ENCODE results near the gene PITPNM1. TPM values are rescaled to one million over a fixed set of nuclear protein-coding genes. Genes with fewer than 3 reads are reported as not detected.

Gene PITPNM1
- total and polyA plus RNA-seq, 9 donors, result 4.9 to 11.6 (median 8.4) TPM

- peaks cover 5% of the 10 kb centered on the region for H3K27me3 ChIP-seq (ENCODE audit: control insufficient read depth, insufficient read depth, low read length)
- H3K4me1 ChIP-seq (ENCODE audit: control insufficient read depth, insufficient read depth, low read length), result peaks cover 5% of the 10 kb centered on the region
- H3K27ac ChIP-seq (ENCODE audit: low read length), result no peak overlapping the region
- H3K36me3 ChIP-seq (ENCODE audit: control insufficient read depth, insufficient read depth, low read length), result no peaks in the 10 kb centered on the region
- no peak overlapping the region for H3K4me3 ChIP-seq (ENCODE audit: low read length)
- no peak for DNase-seq
- 77% methylated on average over 9 of the region's 9 CpGs for WGBS (ENCODE audit: insufficient coverage)
- no peaks in the 10 kb centered on the region for H3K9me3 ChIP-seq (replicated peaks; ENCODE audit: control insufficient read depth, low read depth, low read length)
Observed at GRCh38 chr11:67524480-67524808, 19.3 kb upstream of the PITPNM1 start.

DNA sequence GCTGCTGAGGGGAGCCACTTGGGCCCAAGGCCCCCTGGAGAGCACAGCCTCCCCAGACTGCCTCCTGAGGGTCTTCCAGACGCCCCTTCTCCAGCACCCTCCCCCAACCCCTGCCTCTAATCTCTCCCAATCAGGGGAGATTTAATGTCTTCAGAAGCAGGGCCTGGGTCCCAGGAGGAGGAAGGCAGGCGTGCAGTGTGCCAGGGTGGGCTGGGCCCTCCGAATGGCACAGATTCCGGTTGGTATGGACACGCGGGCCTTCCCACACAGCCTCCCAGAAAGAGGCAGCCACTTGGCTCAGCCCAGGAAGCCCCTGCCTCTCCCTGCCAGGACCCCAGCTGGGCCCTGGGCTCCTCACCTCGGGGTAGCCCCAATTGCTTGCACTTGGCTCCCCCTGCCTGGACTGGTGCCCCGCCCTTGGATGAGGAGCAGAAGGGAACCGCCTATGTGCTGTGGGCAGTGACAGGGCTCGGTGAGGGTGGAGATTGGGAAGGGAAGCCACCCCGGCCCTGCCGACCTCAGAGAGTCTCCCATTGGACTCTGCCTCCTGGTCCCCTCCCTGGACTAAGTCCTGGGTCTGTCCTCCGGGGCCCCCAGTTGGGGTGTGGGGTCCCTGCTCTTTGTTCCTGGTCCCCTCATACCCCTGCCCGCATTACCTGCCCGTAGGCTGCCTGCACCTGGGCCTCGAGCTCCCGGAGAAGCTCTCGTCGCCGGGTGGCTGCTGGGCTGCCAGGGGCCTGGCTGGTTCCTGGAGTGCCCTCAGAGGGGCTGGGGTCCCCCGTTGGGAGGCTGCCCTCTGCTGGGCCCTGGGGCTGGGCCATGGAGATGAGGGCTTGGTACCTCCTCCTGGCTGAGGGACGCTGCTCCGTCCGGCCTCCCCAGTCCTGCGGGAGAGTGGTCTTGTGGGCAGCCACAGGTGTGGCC lies 18.7 kb upstream of the PITPNM1 start:
- no peak overlapping the region for H3K4me3 ChIP-seq (ENCODE audit: low read length)
- peaks cover 5% of the 10 kb centered on the region for H3K4me1 ChIP-seq (ENCODE audit: control insufficient read depth, insufficient read depth, low read length)
- no peak overlapping the region for H3K27ac ChIP-seq (ENCODE audit: low read length)
- no peaks in the 10 kb centered on the region for H3K36me3 ChIP-seq (ENCODE audit: control insufficient read depth, insufficient read depth, low read length)
- DNase-seq, result no peak
- H3K9me3 ChIP-seq (replicated peaks; ENCODE audit: control insufficient read depth, low read depth, low read length), result no peaks in the 10 kb centered on the region
- WGBS (ENCODE audit: insufficient coverage), result 74% methylated on average over 15 of the region's 25 CpGs
- H3K27me3 ChIP-seq (ENCODE audit: control insufficient read depth, insufficient read depth, low read length), result peaks cover 5% of the 10 kb centered on the region

GRCh38 chr11:67522844-67523555 lies 17.8 kb upstream of the PITPNM1 start, which contains the start of gene CABP2:
TSS of gene CABP2 (minus strand) at chr11:67523446. CDS start at chr11:67523326, 120 bp downstream.
- Histone ChIP-seq H3K36me3 (ENCODE audit: control insufficient read depth, insufficient read depth, low read length) (no peaks in the 10 kb centered on the region), H3K4me1 (ENCODE audit: control insufficient read depth, insufficient read depth, low read length) (peaks cover 5% of the 10 kb centered on the region), H3K4me3 (ENCODE audit: low read length) (no peak within 1 kb of the TSS), H3K27ac (ENCODE audit: low read length) (no peak within 1 kb of the TSS), H3K27me3 (ENCODE audit: control insufficient read depth, insufficient read depth, low read length) (peaks cover 5% of the 10 kb centered on the region), H3K9me3 (replicated peaks; ENCODE audit: control insufficient read depth, low read depth, low read length) (no peaks in the 10 kb centered on the region)
- no peak for DNase-seq
- 58% methylated on average over 16 of the region's 23 CpGs for WGBS (ENCODE audit: insufficient coverage)

DNA sequence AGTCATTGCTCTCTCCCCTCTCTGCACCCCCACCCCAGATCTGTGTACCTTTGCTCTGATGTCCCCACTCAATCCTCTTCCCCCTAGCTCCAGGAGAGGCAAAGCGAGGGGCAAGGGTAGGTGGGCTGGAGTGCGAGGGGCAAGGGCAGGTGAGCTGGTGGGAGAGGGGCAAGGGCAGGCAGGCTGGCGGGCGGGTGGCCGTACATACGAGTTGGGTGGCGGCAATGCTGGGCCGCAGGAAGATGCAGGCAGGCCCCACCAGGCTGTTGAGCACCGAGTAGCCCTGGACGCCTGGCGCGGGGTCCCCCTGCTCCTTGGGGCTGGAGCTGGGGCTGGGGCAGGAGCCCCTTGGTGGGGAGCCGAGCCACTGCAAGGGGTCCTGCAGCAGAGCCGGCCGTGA lies 17.2 kb upstream of the PITPNM1 start:
- H3K9me3 ChIP-seq (replicated peaks; ENCODE audit: control insufficient read depth, low read depth, low read length), result no peaks in the 10 kb centered on the region
- H3K36me3 ChIP-seq (ENCODE audit: control insufficient read depth, insufficient read depth, low read length), result no peaks in the 10 kb centered on the region
- peaks cover 5% of the 10 kb centered on the region for H3K27me3 ChIP-seq (ENCODE audit: control insufficient read depth, insufficient read depth, low read length)
- H3K27ac ChIP-seq (ENCODE audit: low read length), result no peak overlapping the region
- H3K4me3 ChIP-seq (ENCODE audit: low read length), result no peak overlapping the region
- H3K4me1 ChIP-seq (ENCODE audit: control insufficient read depth, insufficient read depth, low read length), result peaks cover 5% of the 10 kb centered on the region
- DNase-seq, result no peak
- WGBS (ENCODE audit: insufficient coverage), result 92% methylated on average over 9 of the region's 15 CpGs

DNA sequence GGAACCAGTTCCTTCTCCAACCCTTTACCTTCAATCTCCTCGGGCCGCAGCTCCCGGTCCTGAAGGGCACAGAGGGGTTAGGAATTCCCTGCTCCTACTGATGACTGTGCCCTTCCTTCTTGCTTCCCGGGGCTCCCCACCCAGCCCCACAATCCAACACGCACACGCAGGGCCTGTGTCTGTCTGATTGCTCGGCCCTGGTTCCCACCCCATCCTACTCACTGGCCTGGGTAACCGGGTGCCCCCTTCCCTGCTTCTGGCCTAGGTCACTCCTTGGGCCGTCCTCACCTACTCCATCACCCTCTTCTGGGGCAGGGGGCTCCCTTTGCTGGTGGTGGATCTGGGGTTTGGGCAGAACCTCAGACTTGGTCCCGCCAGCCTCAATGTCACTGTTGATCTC lies 16.8 kb upstream of the PITPNM1 start:
- H3K9me3 ChIP-seq (replicated peaks; ENCODE audit: control insufficient read depth, low read depth, low read length), result no peaks in the 10 kb centered on the region
- H3K4me1 ChIP-seq (ENCODE audit: control insufficient read depth, insufficient read depth, low read length), result peaks cover 5% of the 10 kb centered on the region
- no peak overlapping the region for H3K4me3 ChIP-seq (ENCODE audit: low read length)
- H3K27me3 ChIP-seq (ENCODE audit: control insufficient read depth, insufficient read depth, low read length), result peaks cover 5% of the 10 kb centered on the region
- DNase-seq, result no peak
- WGBS (ENCODE audit: insufficient coverage), result 86% methylated on average over 3 of the region's 10 CpGs
- no peak overlapping the region for H3K27ac ChIP-seq (ENCODE audit: low read length)
- no peaks in the 10 kb centered on the region for H3K36me3 ChIP-seq (ENCODE audit: control insufficient read depth, insufficient read depth, low read length)

DNA sequence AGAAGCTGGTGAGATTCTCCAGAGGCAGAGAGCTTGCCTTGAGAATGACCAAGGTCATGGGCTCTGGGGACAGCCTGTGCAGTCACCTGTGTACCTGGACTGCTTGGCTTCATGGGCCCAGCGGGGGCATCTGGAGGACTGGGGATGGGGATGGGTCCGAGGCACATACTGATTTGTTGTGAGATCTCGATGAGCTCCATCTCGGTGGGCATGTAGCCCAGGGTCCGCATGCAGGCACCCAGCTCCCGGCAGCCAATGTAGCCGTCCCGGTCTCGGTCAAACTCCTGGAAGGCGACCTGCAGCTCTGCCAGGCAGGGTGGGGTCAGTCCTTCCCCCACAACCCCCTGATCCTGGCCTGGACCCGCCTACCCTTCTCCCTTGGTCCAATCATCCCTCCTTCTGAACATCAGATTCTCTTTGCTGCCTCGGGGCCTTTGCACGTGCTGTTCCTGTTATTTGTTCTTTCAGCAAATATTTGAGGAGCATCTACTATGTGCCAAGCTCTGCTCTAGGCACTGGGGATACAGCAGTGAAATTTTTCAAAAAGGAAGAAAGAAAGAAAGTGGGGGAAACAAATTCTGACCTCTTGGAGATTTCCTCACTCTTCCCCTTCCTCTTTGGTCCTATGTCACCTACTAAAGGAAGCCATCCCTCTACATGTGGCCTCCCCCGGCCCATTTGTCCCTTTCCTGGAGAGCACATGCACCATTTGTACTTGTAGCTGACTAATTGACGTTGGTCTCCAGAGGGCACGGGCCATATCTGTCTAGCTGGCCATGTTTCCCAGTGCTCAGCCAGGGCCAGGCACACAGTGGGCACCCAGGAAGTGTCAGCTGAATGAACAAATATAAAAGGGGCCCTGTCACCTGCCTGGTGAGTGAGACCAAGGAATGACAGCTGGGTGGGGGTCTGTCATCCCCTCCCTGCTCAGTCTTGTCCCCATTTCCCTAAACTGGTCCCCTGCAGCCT lies 16.0 kb upstream of the PITPNM1 start:
- Histone ChIP-seq H3K27me3 (ENCODE audit: control insufficient read depth, insufficient read depth, low read length) (peaks cover 5% of the 10 kb centered on the region), H3K4me3 (ENCODE audit: low read length) (no peak overlapping the region)
- DNase-seq, result no peak

DNA sequence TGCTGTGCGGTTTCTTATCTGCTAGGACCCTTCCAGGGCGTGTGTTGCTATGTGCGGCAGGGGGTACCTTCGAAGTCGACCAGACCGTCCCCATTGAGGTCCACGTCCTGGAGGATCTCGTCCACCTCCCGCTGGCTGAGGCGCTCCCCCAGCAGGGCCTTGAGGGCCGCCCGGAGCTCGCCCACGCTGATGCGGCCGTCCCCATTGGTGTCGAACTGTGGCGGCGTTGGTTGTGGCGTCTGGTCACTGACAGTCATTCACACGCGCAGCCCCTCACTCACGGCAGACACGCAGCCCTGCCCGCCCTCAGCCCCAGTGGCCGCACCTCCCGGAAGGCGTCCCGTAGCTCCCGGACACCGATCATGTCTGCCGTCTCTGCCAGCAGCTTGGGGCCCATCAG lies 14.6 kb upstream of the PITPNM1 start:
- DNase-seq, result no peak
- Histone ChIP-seq H3K4me3 (ENCODE audit: low read length) (no peak overlapping the region), H3K27me3 (ENCODE audit: control insufficient read depth, insufficient read depth, low read length) (peaks cover 11% of the 10 kb centered on the region), H3K36me3 (ENCODE audit: control insufficient read depth, insufficient read depth, low read length) (no peaks in the 10 kb centered on the region), H3K4me1 (ENCODE audit: control insufficient read depth, insufficient read depth, low read length) (peaks cover 5% of the 10 kb centered on the region), H3K9me3 (replicated peaks; ENCODE audit: control insufficient read depth, low read depth, low read length) (no peaks in the 10 kb centered on the region), H3K27ac (ENCODE audit: low read length) (no peak overlapping the region)
- 82% methylated on average over 32 of the region's 32 CpGs for WGBS (ENCODE audit: insufficient coverage)

More for the DNA sequence above, 16.0 kb upstream of the PITPNM1 start:
- H3K4me1 ChIP-seq (ENCODE audit: control insufficient read depth, insufficient read depth, low read length), result peaks cover 5% of the 10 kb centered on the region
- H3K27ac ChIP-seq (ENCODE audit: low read length), result no peak overlapping the region
- H3K36me3 ChIP-seq (ENCODE audit: control insufficient read depth, insufficient read depth, low read length), result no peaks in the 10 kb centered on the region
- H3K9me3 ChIP-seq (replicated peaks; ENCODE audit: control insufficient read depth, low read depth, low read length), result no peaks in the 10 kb centered on the region
- WGBS (ENCODE audit: insufficient coverage), result 87% methylated on average over 13 of the region's 16 CpGs

DNA sequence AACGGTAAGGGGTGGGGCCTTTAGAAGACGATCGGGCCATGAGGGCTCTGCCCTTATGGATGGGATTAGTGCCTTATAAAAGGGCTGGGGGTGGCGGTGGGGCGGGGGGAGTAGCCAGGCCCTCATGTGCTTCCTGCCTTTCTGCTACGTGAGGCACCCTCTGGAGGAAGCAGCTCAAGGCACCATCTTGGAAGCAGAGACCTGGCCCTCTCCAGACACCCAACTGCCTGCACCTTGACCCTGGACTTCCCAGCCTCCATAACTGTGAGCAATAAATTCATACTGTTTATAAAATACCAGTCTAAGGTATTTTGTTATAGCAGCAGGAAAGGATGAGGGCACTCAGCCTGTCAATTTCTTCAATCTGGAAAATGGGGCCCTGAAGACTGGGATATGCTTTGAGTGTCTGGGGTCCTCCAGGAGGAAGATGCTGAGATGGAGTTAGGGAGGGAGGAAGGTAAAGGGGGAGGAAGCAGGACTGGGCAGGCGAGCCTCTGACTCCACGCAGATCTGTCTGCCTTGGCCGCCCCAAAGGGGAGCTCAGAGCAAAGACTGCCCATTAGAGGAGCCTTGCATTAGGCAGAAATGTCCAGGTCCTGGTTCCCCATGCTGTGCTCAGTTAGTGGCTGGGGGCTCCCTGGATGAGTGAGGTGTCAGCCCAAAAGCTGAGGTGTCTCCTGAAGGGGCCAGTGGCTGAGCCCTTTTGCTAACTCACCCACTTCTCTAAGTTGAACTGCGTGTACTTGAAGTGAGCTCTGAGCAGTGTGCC lies 12.8 kb upstream of the PITPNM1 start:
- no peak for DNase-seq
- no peak overlapping the region for H3K27ac ChIP-seq (ENCODE audit: low read length)
- no peaks in the 10 kb centered on the region for H3K9me3 ChIP-seq (replicated peaks; ENCODE audit: control insufficient read depth, low read depth, low read length)
- H3K4me1 ChIP-seq (ENCODE audit: control insufficient read depth, insufficient read depth, low read length), result no peaks in the 10 kb centered on the region
- 67% methylated on average over 4 of the region's 10 CpGs for WGBS (ENCODE audit: insufficient coverage)
- H3K27me3 ChIP-seq (ENCODE audit: control insufficient read depth, insufficient read depth, low read length), result peaks cover 14% of the 10 kb centered on the region
- no peak overlapping the region for H3K4me3 ChIP-seq (ENCODE audit: low read length)
- H3K36me3 ChIP-seq (ENCODE audit: control insufficient read depth, insufficient read depth, low read length), result no peaks in the 10 kb centered on the region

DNA sequence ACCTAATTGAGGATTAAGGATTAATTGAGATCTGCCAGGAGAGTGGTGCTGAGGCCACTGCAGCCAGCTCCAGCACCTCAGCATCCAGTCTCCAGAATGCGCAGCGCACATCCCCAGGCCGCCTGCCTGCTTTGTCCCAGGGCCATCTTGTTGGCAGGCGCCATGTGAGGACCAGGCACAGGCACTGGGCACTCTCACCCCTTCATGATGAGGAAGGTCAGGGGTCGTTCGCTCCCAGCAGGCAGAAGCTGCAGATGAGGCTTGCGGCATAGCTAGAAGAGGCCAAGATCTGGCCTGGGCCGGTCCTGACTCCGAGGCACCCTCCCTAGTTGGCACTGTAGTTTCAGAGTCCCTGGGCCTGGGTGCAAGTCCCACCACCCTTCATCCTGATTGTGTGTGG lies 11.6 kb upstream of the PITPNM1 start:
- Histone ChIP-seq H3K4me3 (ENCODE audit: low read length) (no peak overlapping the region), H3K27ac (ENCODE audit: low read length) (no peak overlapping the region), H3K27me3 (ENCODE audit: control insufficient read depth, insufficient read depth, low read length) (peaks cover 15% of the 10 kb centered on the region), H3K9me3 (replicated peaks; ENCODE audit: control insufficient read depth, low read depth, low read length) (no peaks in the 10 kb centered on the region), H3K36me3 (ENCODE audit: control insufficient read depth, insufficient read depth, low read length) (no peaks in the 10 kb centered on the region), H3K4me1 (ENCODE audit: control insufficient read depth, insufficient read depth, low read length) (no peaks in the 10 kb centered on the region)
- DNase-seq, result no peak
- WGBS (ENCODE audit: insufficient coverage), result 96% methylated on average over 9 of the region's 9 CpGs

Data from muscle of leg (tissue), 11 donors.